ENCODE results near the gene SEL1L. TPM values are rescaled to one million over a fixed set of nuclear protein-coding genes. Genes with fewer than 3 reads are reported as not detected.

SEL1L gene
- 79.7 and 86.0 TPM in 2 replicates for total RNA-seq

DNA sequence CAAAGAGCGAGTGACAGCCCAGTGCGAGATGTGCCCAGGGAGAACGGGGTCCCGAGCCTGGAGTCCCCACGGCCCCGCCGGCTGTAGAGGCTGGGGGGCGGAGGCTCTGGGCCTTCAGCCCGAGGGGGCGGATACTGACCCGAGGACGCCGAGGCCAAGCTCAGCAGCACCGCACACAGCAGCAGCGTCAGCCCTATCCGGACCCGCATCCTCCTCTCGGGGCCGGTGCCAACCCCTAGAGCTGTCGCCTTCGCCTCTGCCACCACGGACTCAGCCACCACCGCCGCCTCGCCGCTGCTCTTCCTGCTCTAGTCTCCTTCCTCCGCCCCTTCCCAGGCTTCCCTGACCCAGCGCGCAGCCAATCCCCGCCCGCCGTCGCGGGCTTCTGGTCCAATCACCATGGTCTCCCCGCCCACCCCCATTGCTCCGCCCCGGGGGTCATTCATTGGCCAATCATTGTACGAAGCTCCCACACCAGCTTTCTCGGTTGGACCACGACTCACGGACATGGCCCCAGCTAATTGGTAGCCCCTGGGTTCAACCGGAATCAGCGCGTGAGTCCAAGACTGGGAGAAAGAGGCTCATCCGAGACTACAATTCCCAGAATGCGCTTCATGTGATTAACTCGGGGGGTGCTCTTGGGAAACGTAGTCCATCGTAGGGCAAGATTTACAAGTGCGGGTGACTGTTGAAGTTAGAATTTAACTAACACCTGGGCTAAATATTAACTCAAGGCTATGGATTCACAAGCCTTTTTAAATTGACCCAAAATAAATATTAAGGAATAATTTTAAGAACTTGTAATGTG lies at the start of gene SEL1L:
TSS of gene SEL1L (minus strand) at position 318 of the 808 bp plus-strand sequence. CDS start at position 209, 109 bp downstream.

Other genes with a start within 250 kb of the SEL1L start
- 3.3 and 3.6 TPM in 2 replicates for gene STON2, start 133.5 kb downstream of the SEL1L start, total RNA-seq

All from vein endothelial cell (primary cell).